Measurements from ENCODE around the gene PAK5.

Gene PAK5

DNA sequence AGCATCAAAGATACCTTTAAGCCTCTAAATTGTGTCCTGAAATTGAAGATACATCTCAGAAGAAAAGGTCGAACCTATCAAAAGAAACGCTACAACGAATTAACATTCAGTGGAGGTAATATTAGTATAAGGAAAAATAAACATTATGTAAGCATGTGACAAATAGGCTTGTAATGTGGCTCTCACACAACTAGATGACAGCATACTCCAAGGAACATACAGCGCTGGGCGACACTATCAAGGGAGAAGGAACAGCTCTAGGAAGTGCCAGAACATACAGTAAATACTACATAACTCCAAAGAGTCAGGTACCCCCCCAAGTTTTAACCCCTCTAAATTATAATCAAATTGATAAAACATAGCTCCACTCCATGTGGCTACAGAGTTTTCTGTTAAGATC is 220.9 kb downstream of the PAK5 start:
- DNase-seq (ENCODE audit: low read depth in 2 of 3, low spot score in 2 of 3): no peak

DNA sequence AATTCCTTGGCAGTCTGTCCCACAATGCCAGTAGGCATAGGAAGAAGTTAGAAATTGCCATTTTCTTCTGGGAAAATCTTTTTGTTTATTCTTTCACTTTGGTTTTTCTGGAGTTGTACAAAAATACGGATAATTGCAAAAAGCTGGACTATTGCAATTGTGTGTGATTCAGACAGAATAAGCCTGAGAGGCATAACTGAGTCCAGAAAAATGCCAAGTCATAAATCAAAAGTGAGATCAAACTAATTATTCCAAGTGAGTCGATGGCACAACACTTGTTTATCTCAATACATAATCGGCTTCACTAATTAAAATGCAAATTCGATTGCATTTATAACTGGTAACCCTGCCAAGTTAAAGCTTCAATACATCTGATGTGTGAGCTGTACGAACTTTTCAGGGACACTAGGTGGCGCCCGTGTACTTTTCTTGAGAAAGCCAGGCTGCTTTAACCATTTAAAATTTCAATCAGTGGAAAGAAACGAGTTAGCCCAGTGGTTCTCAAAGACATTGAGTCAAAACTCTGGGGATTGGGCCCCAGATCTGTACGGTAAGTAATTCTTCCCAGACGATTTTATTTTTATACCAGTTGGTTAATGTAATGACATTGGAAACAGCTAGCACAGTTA is 221.9 kb downstream of the PAK5 start:
- DNase-seq (ENCODE audit: low read depth in 2 of 3, low spot score in 2 of 3): peak in 1 of 3 experiments; percentile 5

DNA sequence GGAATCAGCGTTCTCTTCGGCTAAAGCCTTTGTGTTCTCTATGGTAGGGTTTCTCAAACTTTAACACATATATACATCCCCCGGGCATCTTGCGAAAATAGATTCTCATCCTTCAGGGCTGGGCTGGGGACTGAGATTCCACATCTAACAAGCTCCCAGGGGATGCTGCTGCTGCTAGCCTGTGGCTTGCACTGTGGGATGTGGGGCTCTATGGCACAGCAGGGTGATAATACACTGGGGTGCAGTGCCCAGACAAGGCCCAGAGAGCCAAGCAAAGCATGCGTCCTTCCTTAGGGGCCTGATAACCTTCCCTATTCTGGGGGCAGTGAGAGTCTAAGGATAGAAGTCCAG is 222.4 kb downstream of the PAK5 start:
- no peak for DNase-seq (ENCODE audit: low read depth in 2 of 3, low spot score in 2 of 3)

DNA sequence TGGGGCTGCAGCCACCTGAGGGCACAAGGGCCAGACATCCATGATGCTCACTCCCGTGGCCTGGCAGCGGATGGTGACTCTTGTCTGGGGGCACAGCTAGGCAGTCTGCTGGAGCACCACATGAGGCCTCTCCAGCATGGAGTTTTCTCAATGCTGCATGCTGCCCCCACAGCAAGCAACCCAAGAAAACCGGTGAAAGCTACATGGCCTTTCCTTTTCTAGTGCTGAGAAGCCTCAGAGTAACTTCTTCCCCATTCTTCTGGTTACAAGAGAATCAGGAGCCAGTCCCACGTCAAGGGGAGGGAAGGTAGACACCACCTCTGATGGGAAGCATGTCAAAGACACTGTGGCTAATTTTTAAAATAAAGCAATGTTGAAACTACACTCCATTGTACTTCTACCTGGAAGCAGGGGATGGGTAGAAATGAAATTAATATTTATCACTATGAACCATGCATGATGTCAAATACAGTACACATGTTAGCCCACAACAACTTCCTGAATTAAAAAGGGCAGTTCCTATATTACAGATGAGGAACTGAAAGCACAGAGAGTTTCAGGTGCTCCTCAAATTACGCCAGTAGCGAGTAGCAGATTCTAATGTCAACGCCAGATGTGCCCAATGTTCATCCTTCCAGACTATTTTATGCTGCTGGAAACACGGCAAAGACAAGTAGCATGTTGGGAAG is 223.0 kb downstream of the PAK5 start:
- DNase-seq (ENCODE audit: low read depth in 2 of 3, low spot score in 2 of 3): no peak

DNA sequence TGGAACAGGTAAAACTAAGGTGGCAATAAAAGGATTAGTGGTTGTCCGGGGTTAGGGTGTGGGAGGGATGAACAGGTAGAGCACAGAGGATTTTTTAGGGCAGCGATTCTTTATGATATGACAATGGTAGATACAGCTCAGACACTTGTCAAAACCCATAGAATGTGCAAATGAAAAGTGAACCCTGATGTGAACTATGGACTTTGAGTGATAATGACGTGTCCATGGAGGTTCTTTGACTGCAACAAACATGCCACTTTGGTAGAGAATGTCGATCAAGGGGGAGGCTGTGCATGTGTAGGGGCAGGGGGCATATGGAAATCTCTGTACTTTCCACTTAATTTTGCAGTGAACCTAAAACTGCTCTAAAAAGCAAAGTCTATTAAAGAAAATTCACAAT is 223.8 kb downstream of the PAK5 start:
- no peak for DNase-seq (ENCODE audit: low read depth in 2 of 3, low spot score in 2 of 3)

DNA sequence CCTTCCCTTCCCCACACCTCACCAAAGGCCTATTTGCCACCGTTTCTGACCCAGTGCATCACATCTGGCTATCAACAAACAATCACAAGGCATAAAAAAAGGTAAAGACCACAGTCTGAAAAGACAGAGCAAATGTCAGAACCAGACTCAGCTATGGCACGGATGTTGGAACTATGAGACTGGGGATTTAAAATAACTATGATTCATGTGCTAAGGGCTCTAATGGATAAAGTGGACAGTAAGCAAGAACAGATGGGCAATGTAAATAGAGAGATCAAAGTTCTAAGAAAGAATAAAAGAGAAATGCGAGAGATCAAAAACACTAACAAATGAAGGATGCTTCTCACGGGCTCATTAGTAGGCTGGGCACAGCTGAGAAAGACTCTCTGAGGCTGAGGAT is 225.0 kb downstream of the PAK5 start:
- DNase-seq (ENCODE audit: low read depth in 2 of 3, low spot score in 2 of 3): no peak

DNA sequence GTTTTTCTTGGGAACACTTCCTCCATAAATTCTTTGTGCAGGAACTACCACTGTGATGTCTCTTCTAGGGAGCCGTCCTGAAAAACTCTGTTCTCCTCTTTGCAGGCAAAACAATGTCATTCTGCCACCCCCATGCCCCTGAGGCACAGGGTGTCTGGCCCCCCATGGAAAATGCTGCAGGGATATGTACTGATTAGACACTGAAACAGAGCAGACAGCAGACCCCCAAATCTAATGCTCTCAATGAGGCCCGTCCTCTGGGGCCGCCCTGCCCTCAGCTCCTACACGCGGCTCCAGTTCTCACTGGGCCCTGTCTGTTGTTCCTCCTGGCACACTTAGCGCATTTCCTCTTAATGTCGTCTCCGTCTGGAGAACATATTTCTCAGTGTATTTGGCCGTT is 227.0 kb downstream of the PAK5 start:
- no peak for DNase-seq (ENCODE audit: low read depth in 2 of 3, low spot score in 2 of 3)

DNA sequence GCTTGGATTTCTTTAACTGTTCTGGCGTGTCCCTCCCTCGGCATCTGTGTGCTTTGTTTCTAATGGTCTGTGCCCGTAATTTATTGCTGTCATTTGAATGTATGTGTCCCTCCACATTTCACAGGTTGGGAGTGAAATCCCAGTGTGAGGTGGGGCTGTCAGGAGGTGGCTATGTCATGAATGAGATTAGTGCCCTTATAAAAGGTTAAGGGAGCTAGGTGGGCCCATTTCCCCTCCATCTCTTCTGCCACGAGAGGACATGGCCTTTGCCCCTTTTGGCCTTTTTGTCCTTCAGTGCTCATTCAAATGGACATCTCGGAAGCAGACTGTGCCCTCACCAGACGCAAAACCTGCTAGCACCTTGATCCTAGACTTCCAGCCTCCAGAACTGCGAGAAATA is 228.2 kb downstream of the PAK5 start:
- no peak for DNase-seq (ENCODE audit: low read depth in 2 of 3, low spot score in 2 of 3)

DNA sequence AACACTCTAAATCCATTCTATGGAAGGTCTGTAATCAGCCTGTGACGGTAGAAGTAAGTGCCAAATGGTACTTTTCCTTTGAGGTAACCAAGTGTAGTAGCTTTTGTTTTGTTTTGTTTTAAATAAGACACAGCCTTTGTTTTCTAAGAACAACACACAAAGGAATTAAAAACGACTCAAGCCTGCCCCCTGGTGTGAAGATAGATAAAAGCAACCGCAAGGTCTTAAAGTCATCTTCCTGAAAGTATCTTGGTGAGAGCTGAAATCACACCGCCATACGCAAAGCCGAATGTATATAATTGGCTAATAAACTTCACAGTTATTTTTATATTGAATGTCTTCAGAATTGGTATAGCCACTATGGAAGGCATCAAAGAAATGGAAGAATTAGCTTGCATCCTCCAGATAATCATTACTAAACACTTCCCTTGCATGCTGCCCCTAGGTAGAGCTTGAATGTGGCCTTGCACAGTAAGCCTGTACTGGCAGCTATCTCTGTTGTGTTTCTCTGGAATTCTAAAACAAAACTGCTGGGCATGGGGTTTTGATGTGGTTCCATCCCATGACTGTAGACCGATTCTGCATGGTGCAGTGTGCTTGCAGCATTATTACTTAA is 228.9 kb downstream of the PAK5 start:
- peak in 2 of 3 experiments; percentile 1 to 11 for DNase-seq (ENCODE audit: low read depth in 2 of 3, low spot score in 2 of 3)

DNA sequence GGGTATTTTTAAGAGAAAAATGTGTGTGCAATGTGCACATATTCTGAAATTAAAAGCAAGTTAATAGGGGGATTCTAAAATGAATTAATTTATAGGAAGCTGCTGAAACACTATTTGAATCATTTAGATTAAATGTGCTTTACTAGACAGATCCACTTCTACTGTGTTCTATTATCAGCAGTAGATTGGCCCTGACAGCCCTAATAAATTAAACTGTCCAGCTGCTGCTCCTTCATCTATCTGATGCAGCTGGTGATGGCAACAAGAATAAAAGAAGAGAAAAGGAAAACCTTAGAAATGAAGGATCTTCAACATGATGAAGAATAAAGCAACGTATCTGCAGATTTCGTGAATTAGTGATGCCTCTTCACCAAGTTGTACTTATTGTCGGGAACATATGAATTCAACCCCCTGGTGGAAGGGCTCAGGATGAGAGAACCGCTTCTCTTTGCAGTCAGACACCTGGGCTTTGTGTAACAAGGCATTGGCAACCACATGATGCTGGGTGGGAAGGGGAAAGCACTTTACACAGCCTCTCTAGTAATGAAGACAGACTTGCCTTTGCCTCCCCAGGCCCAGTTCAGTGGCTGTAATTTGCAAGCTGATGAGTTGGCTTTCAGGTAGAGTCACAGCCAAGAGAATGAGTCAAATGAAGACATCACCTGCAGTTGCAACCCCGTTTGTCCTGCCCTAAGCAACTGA is 230.1 kb downstream of the PAK5 start:
- no peak for DNase-seq (ENCODE audit: low read depth in 2 of 3, low spot score in 2 of 3)

DNA sequence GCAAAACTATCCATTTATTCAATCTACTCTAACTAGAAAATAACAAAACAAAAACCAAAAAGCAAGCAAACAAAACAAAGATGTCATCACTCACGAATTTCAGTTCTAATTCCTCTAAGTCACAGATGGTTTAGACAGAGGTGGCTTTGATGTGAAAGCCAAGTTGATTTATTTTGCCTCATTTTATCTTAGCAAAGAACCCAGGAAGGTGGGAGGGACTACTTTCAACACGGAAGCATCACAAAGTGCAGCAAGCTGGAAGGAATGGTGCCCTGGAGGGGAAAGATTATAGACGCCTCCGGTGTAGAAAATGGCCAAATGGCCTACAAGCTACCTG is 236.1 kb downstream of the PAK5 start:
- no peak for DNase-seq (ENCODE audit: low read depth in 2 of 3, low spot score in 2 of 3)

DNA sequence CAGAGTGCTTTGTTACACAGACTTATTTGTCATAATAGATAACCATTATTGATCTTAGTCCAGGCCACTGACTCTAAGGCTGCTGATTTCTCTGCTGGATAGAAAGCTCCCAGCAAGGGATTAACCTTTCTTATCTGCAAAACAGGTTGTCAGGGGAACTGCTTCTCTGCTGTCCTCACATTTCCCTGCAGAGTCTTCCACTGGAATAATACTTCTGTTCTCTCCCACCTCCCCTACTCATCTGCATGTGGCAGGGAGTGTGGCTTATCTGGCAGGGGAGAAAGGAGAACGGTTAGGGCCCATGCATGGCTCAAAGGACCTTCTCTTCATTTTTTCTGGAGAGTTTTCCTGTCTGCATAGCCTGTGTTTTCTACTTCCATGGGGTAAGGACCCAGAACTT is 238.3 kb downstream of the PAK5 start:
- DNase-seq (ENCODE audit: low read depth in 2 of 3, low spot score in 2 of 3): no peak

DNA sequence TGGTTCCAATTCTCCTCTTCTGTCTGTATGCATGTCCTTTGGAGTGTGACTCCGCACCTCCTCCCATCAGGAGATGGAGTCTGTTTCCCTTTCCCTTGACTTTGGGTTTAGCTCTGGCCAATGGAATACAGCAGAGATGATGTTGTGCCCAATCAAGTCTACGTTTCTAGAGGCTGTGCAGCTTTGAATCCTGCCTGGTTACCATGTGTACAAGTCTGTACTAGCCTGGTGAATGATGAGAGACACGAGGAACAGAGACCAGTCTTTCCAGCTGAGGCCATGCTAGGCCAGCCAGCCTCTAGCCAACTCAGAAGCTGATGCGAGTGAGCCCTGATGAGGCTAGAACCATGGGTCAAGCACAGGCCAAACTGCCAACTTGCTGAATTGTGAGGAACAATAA is 241.3 kb downstream of the PAK5 start:
- DNase-seq (ENCODE audit: low read depth in 2 of 3, low spot score in 2 of 3): no peak

DNA sequence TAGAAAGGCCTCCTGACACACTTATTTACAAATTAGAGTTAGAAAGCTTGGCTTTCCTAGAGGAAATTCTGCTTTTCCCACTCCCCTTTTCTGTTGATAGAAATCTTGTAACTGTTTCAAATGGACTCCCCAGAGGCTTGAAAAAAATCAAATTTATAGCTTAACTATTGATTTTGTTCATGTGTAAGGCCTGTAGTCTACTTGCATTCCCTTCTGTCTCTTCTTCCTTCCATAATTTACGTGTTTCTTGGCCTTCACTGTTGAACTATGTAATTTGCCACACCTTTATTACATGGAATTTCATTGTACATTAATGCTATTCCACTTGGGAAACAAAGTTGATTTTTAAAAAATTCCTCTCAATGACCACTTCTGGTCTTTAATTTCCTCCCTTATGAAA is 243.1 kb downstream of the PAK5 start:
- no peak for DNase-seq (ENCODE audit: low read depth in 2 of 3, low spot score in 2 of 3)

DNA sequence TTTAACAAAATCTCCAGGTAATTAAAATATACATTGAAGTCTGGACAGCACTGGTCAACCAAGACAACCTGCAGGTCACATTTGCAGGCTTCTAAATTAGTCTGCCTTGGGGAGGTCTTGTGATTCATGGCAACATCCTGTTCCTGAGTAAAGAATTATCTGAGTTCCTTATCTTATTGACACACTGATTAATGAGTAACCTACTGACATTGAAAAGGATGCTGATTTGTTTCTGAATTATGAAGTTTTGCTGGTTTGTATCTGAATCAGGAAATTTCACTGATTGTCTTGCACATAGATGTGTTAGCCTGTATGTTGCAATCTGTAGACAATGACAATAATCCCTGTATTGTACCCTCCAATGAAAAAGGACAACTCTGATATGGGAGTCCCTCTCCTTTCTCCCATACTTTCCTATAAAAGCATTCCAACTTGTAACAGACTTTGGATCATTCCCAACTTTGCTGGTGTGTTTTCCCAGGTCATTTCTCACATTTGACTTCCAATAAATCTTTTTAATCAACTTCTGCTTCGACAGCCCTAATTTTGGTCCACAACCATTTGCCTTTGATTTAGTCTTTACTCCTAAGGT is 244.5 kb downstream of the PAK5 start:
- no peak for DNase-seq (ENCODE audit: low read depth in 2 of 3, low spot score in 2 of 3)

DNA sequence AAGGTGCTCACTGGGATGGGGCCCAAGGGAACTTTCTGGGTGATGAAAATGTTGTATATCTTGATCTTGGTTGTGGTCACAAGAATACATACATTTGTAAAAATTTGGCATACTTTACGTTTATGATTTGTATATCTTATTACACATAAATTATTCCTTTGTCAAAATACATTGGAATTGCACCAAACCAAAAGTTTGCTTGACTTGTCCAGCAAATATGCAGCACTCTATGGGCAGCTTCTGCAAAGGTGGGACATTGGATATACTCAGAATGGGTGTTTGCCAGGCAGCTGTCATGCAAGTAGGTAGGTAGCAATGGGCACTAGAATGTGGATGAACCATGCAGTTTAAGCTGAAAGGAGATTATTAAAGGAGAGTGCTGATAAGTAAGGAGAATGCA is 246.5 kb downstream of the PAK5 start:
- no peak for DNase-seq (ENCODE audit: low read depth in 2 of 3, low spot score in 2 of 3)

DNA sequence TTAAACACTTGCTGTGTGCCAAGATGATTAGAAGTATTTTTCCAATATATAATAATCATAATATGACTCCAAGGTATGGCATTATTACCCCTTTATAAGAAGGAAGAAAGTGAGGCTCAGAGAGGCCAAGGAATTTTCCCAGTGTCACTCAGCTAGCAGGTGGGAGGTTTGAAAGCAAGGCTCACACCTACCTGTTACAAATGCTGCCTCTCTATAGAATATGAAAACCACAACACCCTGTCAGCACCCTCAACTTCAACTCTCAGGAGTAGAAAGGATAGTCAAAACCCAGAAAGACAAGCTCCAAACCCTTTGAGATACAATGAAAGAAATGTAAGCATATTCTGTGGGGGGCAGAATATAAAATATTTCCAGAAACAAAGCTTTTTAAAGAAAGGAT is 247.8 kb downstream of the PAK5 start:
- DNase-seq (ENCODE audit: low read depth in 2 of 3, low spot score in 2 of 3): no peak

DNA sequence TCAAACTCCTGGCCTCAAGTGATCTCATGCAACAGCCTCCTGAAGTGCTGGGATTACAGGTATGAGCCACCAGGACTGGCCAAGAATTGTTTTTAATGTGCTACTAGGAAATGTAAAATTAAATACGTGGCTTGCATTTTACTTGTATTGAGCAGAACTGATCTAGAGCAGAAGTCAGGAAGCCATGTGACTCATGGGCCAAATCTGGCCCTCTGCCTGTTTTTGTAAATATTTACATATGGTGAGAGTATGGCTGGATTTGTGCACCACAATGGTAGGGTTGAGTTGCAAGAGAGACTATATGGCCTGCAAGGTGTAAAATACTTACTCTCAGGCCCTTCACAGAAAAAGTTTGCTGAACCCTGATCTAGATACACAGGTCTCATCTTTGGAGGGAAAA is 248.7 kb downstream of the PAK5 start:
- no peak for DNase-seq (ENCODE audit: low read depth in 2 of 3, low spot score in 2 of 3)

DNA sequence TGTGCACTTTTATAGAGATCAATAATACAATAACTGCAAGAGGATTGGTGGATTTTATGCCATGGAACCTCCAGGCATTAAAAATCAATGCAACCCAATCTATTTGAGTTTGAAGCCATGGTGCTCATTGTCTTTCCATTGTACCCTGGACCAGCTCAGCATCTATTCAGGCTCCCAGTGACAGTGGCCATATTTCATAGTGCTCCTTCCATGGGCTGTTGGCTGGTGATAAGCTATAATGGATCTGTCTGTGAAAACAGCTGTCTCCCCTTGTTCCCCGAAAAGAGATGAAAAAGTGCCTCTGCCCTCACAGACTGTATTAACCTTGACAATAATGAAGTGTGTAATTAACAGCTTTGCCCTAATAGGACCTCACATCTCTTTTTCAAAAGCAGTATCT is 250.2 kb downstream of the PAK5 start:
- no peak for DNase-seq (ENCODE audit: low read depth in 2 of 3, low spot score in 2 of 3)

DNA sequence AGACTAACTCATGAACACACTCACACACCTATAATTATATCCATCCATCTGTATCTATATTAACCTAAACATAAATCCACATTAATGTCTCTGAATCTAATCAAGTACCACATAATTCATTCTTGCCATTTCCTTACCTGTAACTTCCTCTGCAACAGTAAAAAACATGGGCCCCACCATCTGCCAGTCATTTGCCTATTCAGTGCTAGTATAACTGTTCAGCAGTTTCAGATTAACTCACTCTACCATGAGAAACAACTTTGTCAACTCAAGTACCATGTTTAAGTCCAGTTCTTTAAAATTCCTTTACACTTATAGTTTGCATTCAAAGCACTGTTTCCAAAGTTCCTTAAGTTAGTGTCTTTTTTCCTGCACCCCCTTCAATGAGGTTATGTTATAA is 255.7 kb downstream of the PAK5 start:
- no peak for DNase-seq (ENCODE audit: low read depth in 2 of 3, low spot score in 2 of 3)

DNA sequence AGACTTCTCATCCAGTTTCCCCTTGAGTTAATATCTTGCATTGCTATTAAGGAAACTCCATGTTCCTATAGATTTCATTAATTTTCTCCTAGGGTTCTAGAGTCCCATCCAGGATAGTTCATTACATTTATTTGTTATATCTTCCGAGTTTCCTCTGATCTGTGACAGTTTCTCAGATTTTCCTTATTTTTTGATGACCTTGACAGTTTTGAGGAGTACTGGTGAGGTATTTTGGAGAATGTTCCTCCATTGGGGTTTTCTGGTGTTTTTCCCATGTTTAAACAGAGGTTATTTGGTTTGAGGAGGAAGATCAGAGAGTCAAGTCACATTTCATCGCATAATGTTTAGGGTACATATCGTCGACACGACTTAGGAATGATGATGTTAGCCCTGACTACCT is 256.7 kb downstream of the PAK5 start:
- no peak for DNase-seq (ENCODE audit: low read depth in 2 of 3, low spot score in 2 of 3)

DNA sequence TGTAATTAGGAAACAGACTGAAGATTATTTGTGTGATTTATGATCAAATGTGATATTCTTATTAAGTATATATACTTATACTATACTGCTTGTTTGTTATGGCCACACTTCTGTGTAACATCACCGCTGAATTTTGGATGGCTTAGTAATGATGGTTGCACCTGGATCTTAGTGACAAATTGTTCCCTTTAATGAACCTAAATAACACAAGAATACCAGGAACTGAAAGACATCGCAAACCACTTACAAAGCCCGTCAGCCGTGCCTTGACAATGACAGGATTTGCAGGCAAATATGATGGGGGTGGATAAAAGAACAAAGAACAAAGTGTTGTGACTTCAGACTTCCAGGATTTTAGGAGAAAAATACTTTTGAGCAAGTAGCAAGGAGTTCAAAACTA is 257.4 kb downstream of the PAK5 start:
- DNase-seq (ENCODE audit: low read depth in 2 of 3, low spot score in 2 of 3): no peak
